Spleen (tissue), 7 donors: ENCODE results near the gene MAP4K3.

Experiments used
- POLR2AphosphoS5 ChIP-seq, 3 donors: sonication (generic); formaldehyde crosslinking; IDR thresholded peaks; one replicate each; pipeline ENCODE4 v1.5.1; 2017; ENCODE audit warnings: antibody characterized with exemption in 3 of 3
- TF ChIP-seq, protein P1 (sequence below), 11 experiments: fragments of 200-600 bp in 7 of 11; fragments of 450-650 bp in 4 of 11; sonication (generic) in 4 of 11; IDR thresholded peaks in 8 of 11; conservative IDR thresholded peaks in 3 of 11; 1 replicate in 7 of 11; 2 replicates in 4 of 11; pipeline versions ENCODE4 v1.4.0 to v1.8.0; 2016 to 2021; ENCODE audit warnings: antibody characterized with exemption in 11 of 11, inconsistent platforms in 4 of 11, mild to moderate bottlenecking in 1 of 11
- donor health status: DM: no; HTN: no; CAD: no; lungs with moderate emphysema.
- donor health status: DM: no; HTN: no; CAD: no.
- donor health status: DM: no; HTN: no; CAD: no.

DNA sequence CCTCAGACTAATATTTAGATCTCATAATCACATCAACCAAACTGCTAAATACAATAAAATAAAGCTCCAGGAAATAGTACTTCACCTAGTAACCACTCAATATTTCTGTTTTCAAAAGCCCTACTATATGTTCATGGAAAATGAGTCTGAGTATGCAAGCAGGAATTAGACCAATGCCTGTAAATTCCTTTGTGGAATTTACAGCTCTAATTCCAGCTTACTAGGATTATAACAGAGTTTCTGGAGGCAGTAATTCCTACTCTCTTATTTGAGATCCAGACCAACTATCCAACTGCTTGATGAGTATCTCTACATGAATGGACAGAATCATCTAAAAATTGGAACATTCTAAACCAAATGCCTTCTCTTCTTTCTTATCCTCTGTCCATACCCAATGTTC, 204.9 kb downstream of the MAP4K3 start:
- TF ChIP-seq, protein P1, sequence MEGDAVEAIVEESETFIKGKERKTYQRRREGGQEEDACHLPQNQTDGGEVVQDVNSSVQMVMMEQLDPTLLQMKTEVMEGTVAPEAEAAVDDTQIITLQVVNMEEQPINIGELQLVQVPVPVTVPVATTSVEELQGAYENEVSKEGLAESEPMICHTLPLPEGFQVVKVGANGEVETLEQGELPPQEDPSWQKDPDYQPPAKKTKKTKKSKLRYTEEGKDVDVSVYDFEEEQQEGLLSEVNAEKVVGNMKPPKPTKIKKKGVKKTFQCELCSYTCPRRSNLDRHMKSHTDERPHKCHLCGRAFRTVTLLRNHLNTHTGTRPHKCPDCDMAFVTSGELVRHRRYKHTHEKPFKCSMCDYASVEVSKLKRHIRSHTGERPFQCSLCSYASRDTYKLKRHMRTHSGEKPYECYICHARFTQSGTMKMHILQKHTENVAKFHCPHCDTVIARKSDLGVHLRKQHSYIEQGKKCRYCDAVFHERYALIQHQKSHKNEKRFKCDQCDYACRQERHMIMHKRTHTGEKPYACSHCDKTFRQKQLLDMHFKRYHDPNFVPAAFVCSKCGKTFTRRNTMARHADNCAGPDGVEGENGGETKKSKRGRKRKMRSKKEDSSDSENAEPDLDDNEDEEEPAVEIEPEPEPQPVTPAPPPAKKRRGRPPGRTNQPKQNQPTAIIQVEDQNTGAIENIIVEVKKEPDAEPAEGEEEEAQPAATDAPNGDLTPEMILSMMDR (IDR thresholded peaks at IDR 0.05 in 8 of 11, conservative IDR thresholded peaks at IDR 0.05 in 3 of 11), result no peak
- no peak for TF ChIP-seq POLR2AphosphoS5 (IDR thresholded peaks at IDR 0.05)
